Endothelial cell of umbilical vein (primary cell): Measurements from ENCODE around the gene RAD23B. TPM values are rescaled to one million over a fixed set of nuclear protein-coding genes. Genes with fewer than 3 reads are reported as not detected.

Experiments used
- BruUV-seq: library from RNA; stranded (reverse); fragments of 400-500 nt; replicated peaks from 2 replicates; lab custom pipeline; 2021; lab: Mats Ljungman, UMichigan
- CTCF ChIA-PET: fragments of 300-600, 350-600 bp; sonication (Branson Sonifier 250); formaldehyde crosslinking; loops from one replicate; lab custom pipeline; 2021; ENCODE audit warnings: antibody characterized with exemption, inconsistent platforms; lab: Charles Lee
- POLR2A ChIA-PET: fragments of 300-600, 350-600 bp; sonication (Branson Sonifier 250); formaldehyde crosslinking; loops from one replicate; lab custom pipeline; 2021; ENCODE audit warnings: antibody characterized with exemption, inconsistent platforms; lab: Charles Lee
- DNase-seq: peaks from one replicate; pipeline ENCODE4 v3.0.0-alpha.2; 2011; ENCODE audit warnings: low read depth, low spot score
- FAIRE-seq: peaks from 2 replicates; lab custom pipeline; 2011; peaks lifted over from hg19 to GRCh38; lab: Jason Lieb, UNC
- H2AFZ ChIP-seq: 2 replicates; pipeline ENCODE4 v1.6.0; 2012; ENCODE audit warnings: low read depth, low read length, control low read depth, inconsistent platforms
- H3K27ac ChIP-seq: 2 replicates; pipeline ENCODE4 v1.5.1; 2011; ENCODE audit warnings: low read depth, mild to moderate bottlenecking, control low read depth, low read length, moderate library complexity; ENCODE audit not compliant: insufficient read depth
- H3K27me3 ChIP-seq, 2 experiments: 2 replicates each; pipeline versions ENCODE4 v1.6.0 to v1.6.1; 2011; ENCODE audit warnings: low read length in 2 of 2, mixed read lengths in 1 of 2; ENCODE audit not compliant: control insufficient read depth in 2 of 2, insufficient read depth in 2 of 2
- H3K36me3 ChIP-seq, 2 experiments: 2 replicates in 1 of 2; 3 replicates in 1 of 2; pipeline ENCODE4 v1.5.1; 2011; ENCODE audit warnings: low read length in 2 of 2, mild to moderate bottlenecking in 1 of 2, moderate library complexity in 1 of 2; ENCODE audit not compliant: control insufficient read depth in 2 of 2, insufficient read depth in 2 of 2; ENCODE audit errors: extremely low read depth in 1 of 2
- H3K4me1 ChIP-seq: 3 replicates; pipeline ENCODE4 v1.5.1; 2011; ENCODE audit warnings: mild to moderate bottlenecking, low read length; ENCODE audit not compliant: control insufficient read depth, insufficient read depth; ENCODE audit errors: extremely low read depth
- H3K4me2 ChIP-seq: 2 replicates; pipeline ENCODE4 v1.6.1; 2011; ENCODE audit warnings: low read length, control low read depth, mixed read lengths; ENCODE audit not compliant: insufficient read depth
- H3K4me3 ChIP-seq, 3 experiments: fragments of 200-600 bp in 1 of 3; sonication (generic), shearing (Covaris generic) in 1 of 3; replicated peaks in 1 of 3; 2 replicates each; pipeline ENCODE4 v1.5.1; 2011 to 2016; ENCODE audit warnings: control low read depth in 3 of 3, low read length in 3 of 3, mild to moderate bottlenecking in 2 of 3, inconsistent platforms in 1 of 3, low read depth in 1 of 3, moderate library complexity in 1 of 3; ENCODE audit not compliant: insufficient read depth in 1 of 3
- H3K79me2 ChIP-seq: 2 replicates; pipeline ENCODE4 v1.6.0; 2012; ENCODE audit warnings: low read length, inconsistent platforms; ENCODE audit not compliant: control insufficient read depth, insufficient read depth
- H3K9ac ChIP-seq: replicated peaks from 2 replicates; pipeline ENCODE3; 2011; ENCODE audit warnings: low read length, control low read depth; ENCODE audit not compliant: insufficient read depth; ENCODE audit errors: extremely low read depth
- H3K9me1 ChIP-seq: replicated peaks from 3 replicates; pipeline ENCODE4 v1.6.0; 2011; ENCODE audit warnings: mild to moderate bottlenecking, low read length; ENCODE audit not compliant: control insufficient read depth, insufficient read depth; ENCODE audit errors: extremely low read depth
- H3K9me3 ChIP-seq: replicated peaks from 2 replicates; pipeline ENCODE4 v1.5.1; 2012; ENCODE audit warnings: low read length, inconsistent platforms; ENCODE audit not compliant: control insufficient read depth, insufficient read depth
- H4K20me1 ChIP-seq: replicated peaks from 2 replicates; pipeline ENCODE3; 2011; ENCODE audit warnings: mild to moderate bottlenecking, low read length; ENCODE audit not compliant: control insufficient read depth, insufficient read depth; ENCODE audit errors: extremely low read depth
- EZH2 ChIP-seq: IDR thresholded peaks from 2 replicates; pipeline ENCODE4 v1.6.1; 2012; ENCODE audit warnings: borderline replicate concordance, low read depth, mild to moderate bottlenecking, moderate library complexity, low read length, inconsistent platforms; ENCODE audit not compliant: severe bottlenecking
- FOS ChIP-seq: IDR thresholded peaks from 2 replicates; pipeline ENCODE4 v1.6.1; 2011; ENCODE audit warnings: mild to moderate bottlenecking, low read length, moderate library complexity, borderline replicate concordance; ENCODE audit not compliant: insufficient read depth
- GATA2 ChIP-seq: IDR thresholded peaks from 2 replicates; pipeline ENCODE4 v1.7.0; 2011; ENCODE audit warnings: low read depth, mild to moderate bottlenecking, moderate library complexity, mixed read lengths, low read length; ENCODE audit not compliant: insufficient read length, insufficient read depth
- JUN ChIP-seq: IDR thresholded peaks from 2 replicates; pipeline ENCODE4 v1.6.1; 2011; ENCODE audit warnings: borderline replicate concordance, low read depth; ENCODE audit not compliant: insufficient read length, insufficient read depth
- MAX ChIP-seq: IDR thresholded peaks from 2 replicates; pipeline ENCODE4 v1.6.1; 2011; ENCODE audit not compliant: insufficient read depth, insufficient read length
- MYC ChIP-seq: IDR thresholded peaks from one replicate; pipeline ENCODE4 v1.6.1; 2011; ENCODE audit warnings: mild to moderate bottlenecking, low read depth, low read length
- POLR2A ChIP-seq: IDR thresholded peaks from 2 replicates; pipeline ENCODE4 v1.6.1; 2012; ENCODE audit warnings: low read depth, mild to moderate bottlenecking, control low read depth, low read length
- POLR2AphosphoS5 ChIP-seq: IDR thresholded peaks from 2 replicates; pipeline ENCODE4 v1.6.1; 2012; ENCODE audit warnings: low read depth, mild to moderate bottlenecking, control low read depth, low read length, moderate library complexity; ENCODE audit not compliant: insufficient read depth
- dilution Hi-C: fragments of 300-500 bp; cut with MboI; formaldehyde crosslinking; loops from one replicate; pipeline ENCODE4 v1.15.0; 2019; ENCODE audit warnings: low sequenced_read_pairs; ENCODE audit not compliant: extremely low pct_ligation_motif_present
- intact Hi-C: fragments of 100-400 bp; cut with micrococcal nuclease; formaldehyde crosslinking; loops from one replicate; pipeline ENCODE4 v1.10.0; 2022
- polyA plus RNA-seq, 4 experiments: library from polyadenylated mRNA; depleted of rRNA in 3 of 4; stranded (reverse) in 3 of 4; unstranded in 1 of 4; fragments of >200 nt; gene quantifications; 2 replicates each; pipeline versions ENCODE4 v1.2.1 to v1.2.3, GENCODE V29; 2011 to 2012; ENCODE audit warnings: missing spikeins in 1 of 4
- total RNA-seq: library from RNA; stranded (reverse); gene quantifications from 2 replicates; pipeline ENCODE4 v1.2.3, GENCODE V29; 2021
- TF ChIP-seq, protein P1 (sequence below), 2 donors: IDR thresholded peaks; 1 replicate in 1 of 2; 2 replicates in 1 of 2; pipeline ENCODE4 v1.5.1; 2011; ENCODE audit warnings: low read length in 2 of 2, mild to moderate bottlenecking in 2 of 2, moderate library complexity in 2 of 2, control low read depth in 1 of 2, inconsistent platforms in 1 of 2, low read depth in 1 of 2; ENCODE audit not compliant: insufficient read depth in 1 of 2; ENCODE audit errors: extremely low read depth in 1 of 2

The RAD23B gene
- total and polyA plus RNA-seq, 2 donors (not counting 3 experiments of a cell fraction or from before 2014, with no cell fraction given) = 63.8 to 100 TPM

- BruUV-seq = no TSS peak
- no peak for DNase-seq
- Histone ChIP-seq H3K36me3 (no peaks in the 10 kb centered on the region), H2AFZ (no peak overlapping the region), H3K4me2 (no peak overlapping the region), H3K9me3 (no peaks in the 10 kb centered on the region), H3K79me2 (peaks cover 30% of the 10 kb centered on the region), H3K27me3 (peaks cover 0 to 4% of the 10 kb centered on the region in 2 experiments), H4K20me1 (peaks cover 7% of the 10 kb centered on the region), H3K9me1 (no peaks in the 10 kb centered on the region), H3K9ac (no peak overlapping the region), H3K4me1 (peaks cover 13% of the 10 kb centered on the region), H3K4me3 (no peak overlapping the region), H3K27ac (no peak overlapping the region)
- ChIA-PET POLR2A (interaction anchor here (0.6 kb wide), 1 partner anchor 208 kb away, joined by 3 read pairs; no protein-coding TSS in a partner anchor), CTCF (interaction anchor here (1.0 to 1.3 kb wide), 3 partner anchors 11 to 61 kb away, joined by 3 to 6 read pairs (median 4); no protein-coding TSS in a partner anchor)
- no peak for FAIRE-seq
- dilution Hi-C loops = no loop called here
- TF ChIP-seq JUN (no peak), POLR2A (no peak), MYC (no peak), MAX (no peak), EZH2 (no peak), FOS (no peak), GATA2 (no peak), POLR2AphosphoS5 (no peak)
- TF ChIP-seq, protein P1, sequence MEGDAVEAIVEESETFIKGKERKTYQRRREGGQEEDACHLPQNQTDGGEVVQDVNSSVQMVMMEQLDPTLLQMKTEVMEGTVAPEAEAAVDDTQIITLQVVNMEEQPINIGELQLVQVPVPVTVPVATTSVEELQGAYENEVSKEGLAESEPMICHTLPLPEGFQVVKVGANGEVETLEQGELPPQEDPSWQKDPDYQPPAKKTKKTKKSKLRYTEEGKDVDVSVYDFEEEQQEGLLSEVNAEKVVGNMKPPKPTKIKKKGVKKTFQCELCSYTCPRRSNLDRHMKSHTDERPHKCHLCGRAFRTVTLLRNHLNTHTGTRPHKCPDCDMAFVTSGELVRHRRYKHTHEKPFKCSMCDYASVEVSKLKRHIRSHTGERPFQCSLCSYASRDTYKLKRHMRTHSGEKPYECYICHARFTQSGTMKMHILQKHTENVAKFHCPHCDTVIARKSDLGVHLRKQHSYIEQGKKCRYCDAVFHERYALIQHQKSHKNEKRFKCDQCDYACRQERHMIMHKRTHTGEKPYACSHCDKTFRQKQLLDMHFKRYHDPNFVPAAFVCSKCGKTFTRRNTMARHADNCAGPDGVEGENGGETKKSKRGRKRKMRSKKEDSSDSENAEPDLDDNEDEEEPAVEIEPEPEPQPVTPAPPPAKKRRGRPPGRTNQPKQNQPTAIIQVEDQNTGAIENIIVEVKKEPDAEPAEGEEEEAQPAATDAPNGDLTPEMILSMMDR (IDR thresholded peaks at IDR 0.05; ENCODE audit: extremely low read depth in 1 of 2, insufficient read depth in 1 of 2, low read depth in 1 of 2, low read length in 2 of 2) = no peak
- intact Hi-C loops = loop anchor here (5.0 to 10.0 kb wide), 3 partner anchors 419 to 1824 kb away; partner anchors contain the start of gene ZNF462
Measured at GRCh38 chr9:107281184-107281583, 1.9 kb upstream of the RAD23B start.
